Pancreas (tissue), 10 donors: Measurements from ENCODE around the gene RXFP4. TPM values are rescaled to one million over a fixed set of nuclear protein-coding genes. Genes with fewer than 3 reads are reported as not detected.

ENCODE experiments used
- ATAC-seq, 4 donors: fragments of 200-7000 bp; cut with Tn5 transposase; one replicate each; pipeline versions ENCODE4 v1.8.0 to v1.9.1; 2020; ENCODE audit warnings: mild to moderate bottlenecking in 4 of 4, moderate library complexity in 4 of 4
- DNase-seq, 6 donors: peaks; one replicate each; pipeline ENCODE4 v3.0.0-alpha.2; 2020
- FAIRE-seq: peaks from 2 replicates; lab custom pipeline; 2012; peaks lifted over from hg19 to GRCh38; lab: Jason Lieb, UNC
- H3K27ac ChIP-seq, 4 donors: fragments of 200-600 bp; sonication (generic); 1 replicate in 3 of 4; 2 replicates in 1 of 4; pipeline versions ENCODE4 v1.5.0 to v1.8.0; 2020
- H3K27me3 ChIP-seq, 4 donors: fragments of 200-600 bp; one replicate each; pipeline ENCODE4 v1.8.0; 2021
- H3K36me3 ChIP-seq, 3 donors: fragments of 200-600 bp; sonication (generic) in 1 of 3; one replicate each; pipeline versions ENCODE4 v1.5.0 to v1.8.0; 2020 to 2021
- H3K4me1 ChIP-seq, 3 donors: fragments of 200-600 bp; one replicate each; pipeline ENCODE4 v1.8.0; 2021
- H3K4me3 ChIP-seq, 4 donors: fragments of 200-600 bp; sonication (generic) in 2 of 4; one replicate each; pipeline versions ENCODE4 v1.5.0 to v1.8.0; 2020 to 2021
- H3K9me3 ChIP-seq, 4 donors: fragments of 200-600 bp; one replicate each; pipeline ENCODE4 v1.8.0; 2021
- WGBS, 2 donors: extraction: QIAGEN DNeasy Blood & Tissue Kit; methylation state at CpG; one replicate each; pipeline ENCODE4 v1.1.7; 2013; 5-methylcytosine and 5-hydroxymethylcytosine counted together
- intact Hi-C, 3 donors: fragments of 100-400 bp; cut with DNase I; formaldehyde crosslinking; loops; one replicate each; pipeline versions ENCODE4 v1.11.1 to v1.14.2; 2022
- microRNA-seq, 2 donors: library from miRNA; unstranded; fragments of <30 nt; microRNA quantifications; one replicate each; pipeline versions ENCODE4 to v1.1.0, GENCODE V29; 2019 to 2020
- polyA plus RNA-seq, 2 donors: library from polyadenylated mRNA; stranded (reverse); fragments of 200-250 nt; gene quantifications; one replicate each; pipeline ENCODE4 v1.2.3, GENCODE V29; 2013
- total RNA-seq, 6 donors: library from RNA; stranded (reverse); fragmentation: NEBNext Ultra II Directional in 4 of 6; extraction: Animal tissue kit (Norgen Biotek cat#: 25700) in 4 of 6; gene quantifications; one replicate each; pipeline versions ENCODE4 v1.2.1 to v1.2.4, GENCODE V29; 2021 to 2023
- TF ChIP-seq, protein P1 (sequence below), 4 donors: fragments of 200-600 bp; sonication (generic) in 3 of 4; IDR thresholded peaks; one replicate each; pipeline versions ENCODE4 v1.5.0 to v1.8.0; 2021; ENCODE audit warnings: antibody characterized with exemption in 4 of 4
- donor health status: healthy with polysubstance abuse.
- donor health status: DM: no; HTN: no; CAD: no; lungs with moderate emphysema.
- donor health status: DM: no; HTN: no; CAD: no.
- donor health status: control.
- donor health status: control.
- donor health status: Bipolar disorder and iron deficiency.
- donor health status: DM: yes; HTN: yes; CAD: no.
- donor health status: DM: no; HTN: no; CAD: no.
- donor health status: DM: no; HTN: no; CAD: no.
- donor health status: DM: yes; HTN: yes; CAD: no.

The RXFP4 gene
- total and polyA plus RNA-seq, 8 donors = 0.12 to 0.19 TPM; not detected in 6

DNA sequence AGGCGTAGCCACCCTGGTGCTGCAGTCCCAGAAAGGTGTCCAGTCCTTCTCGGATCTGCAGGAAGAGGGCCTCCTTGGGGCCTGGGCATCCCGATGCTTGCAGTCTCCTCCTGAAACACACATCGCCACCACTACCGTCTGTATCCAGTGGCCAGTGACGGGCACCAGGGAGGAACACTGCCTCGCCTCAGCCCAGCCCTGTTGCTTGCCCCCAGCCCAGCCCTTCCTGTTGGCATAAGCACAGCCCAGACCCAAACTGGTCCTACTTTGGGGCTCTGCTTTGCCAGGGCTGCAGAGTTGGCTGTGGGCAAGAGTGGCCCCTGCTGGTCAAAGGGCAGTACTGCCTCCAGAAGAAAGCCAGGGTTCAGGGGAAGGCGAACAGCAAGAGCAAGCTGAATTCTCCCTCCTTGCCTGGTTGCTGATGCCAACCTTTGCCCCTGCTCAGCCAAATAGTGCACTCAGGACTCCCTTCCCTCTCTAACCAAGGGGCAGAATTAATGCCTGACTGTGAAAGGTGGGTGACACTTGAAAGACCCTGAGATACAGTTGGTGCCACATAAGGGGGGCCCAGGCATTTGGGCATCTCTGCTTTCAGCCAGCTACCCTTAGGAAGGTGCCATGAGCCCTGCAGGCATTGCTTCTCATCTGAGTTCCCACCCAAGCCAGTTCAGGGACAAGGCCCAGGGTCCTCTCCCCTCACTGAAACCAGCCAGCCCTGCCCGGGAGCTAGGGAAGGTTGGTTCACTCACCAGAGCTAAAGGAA lies 48.0 kb downstream of the RXFP4 start:
- Histone ChIP-seq H3K4me3 (no peak overlapping the region), H3K27ac (peak overlapping the region in 1 of 4 donors; percentile 41), H3K9me3 (no peaks in the 10 kb centered on the region), H3K4me1 (no peaks in the 10 kb centered on the region), H3K36me3 (no peaks in the 10 kb centered on the region), H3K27me3 (no peaks in the 10 kb centered on the region)
- ATAC-seq (peak; percentile 86 to 98 (median 98)), DNase-seq (peak; percentile 45 to 84 (median 70)), FAIRE-seq (no peak)
- intact Hi-C loops = no loop called here
- WGBS, 2 donors = 33 to 37% methylated on average over 9 of the region's 9 CpGs
- TF ChIP-seq, protein P1, sequence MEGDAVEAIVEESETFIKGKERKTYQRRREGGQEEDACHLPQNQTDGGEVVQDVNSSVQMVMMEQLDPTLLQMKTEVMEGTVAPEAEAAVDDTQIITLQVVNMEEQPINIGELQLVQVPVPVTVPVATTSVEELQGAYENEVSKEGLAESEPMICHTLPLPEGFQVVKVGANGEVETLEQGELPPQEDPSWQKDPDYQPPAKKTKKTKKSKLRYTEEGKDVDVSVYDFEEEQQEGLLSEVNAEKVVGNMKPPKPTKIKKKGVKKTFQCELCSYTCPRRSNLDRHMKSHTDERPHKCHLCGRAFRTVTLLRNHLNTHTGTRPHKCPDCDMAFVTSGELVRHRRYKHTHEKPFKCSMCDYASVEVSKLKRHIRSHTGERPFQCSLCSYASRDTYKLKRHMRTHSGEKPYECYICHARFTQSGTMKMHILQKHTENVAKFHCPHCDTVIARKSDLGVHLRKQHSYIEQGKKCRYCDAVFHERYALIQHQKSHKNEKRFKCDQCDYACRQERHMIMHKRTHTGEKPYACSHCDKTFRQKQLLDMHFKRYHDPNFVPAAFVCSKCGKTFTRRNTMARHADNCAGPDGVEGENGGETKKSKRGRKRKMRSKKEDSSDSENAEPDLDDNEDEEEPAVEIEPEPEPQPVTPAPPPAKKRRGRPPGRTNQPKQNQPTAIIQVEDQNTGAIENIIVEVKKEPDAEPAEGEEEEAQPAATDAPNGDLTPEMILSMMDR (IDR thresholded peaks at IDR 0.05) = peak; percentile 86 to 97 (median 96)

DNA sequence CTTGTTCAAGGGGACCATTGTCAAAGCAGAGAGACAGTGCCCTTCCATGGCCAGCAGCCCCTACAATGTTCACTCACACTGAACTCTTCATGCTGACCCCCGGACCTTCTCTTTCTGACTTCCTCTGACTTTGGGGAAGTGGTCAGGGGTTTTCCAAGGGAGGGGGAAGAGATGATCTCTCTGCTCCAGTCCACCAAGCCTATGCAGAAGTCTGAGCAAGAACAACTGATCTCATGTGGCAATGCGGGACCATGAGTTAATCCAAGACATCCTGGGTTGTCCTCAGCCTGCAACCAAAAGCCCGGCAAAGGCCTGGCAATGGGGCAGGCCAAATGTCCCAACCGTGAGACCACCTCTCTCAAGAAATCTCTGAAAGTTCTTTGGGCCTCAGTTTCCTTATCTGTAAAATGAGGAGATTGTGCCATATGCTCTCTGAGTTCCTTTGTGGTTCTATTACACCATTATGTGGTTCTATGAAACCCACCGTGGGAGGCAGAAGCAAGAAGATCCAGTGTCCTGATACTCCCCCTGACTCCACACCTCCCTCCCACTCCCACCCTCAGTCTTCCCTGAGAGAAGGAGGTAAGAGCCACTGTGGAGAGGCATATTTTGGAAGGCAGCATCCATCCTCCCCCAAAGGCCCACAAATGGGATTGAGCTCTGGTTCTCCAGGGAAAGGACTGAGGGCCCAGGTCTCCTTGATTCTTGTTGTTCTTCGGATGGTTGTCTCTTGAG lies 48.7 kb downstream of the RXFP4 start:
- no peak for FAIRE-seq
- no peak overlapping the region for H3K4me3 ChIP-seq
- H3K36me3 ChIP-seq = no peaks in the 10 kb centered on the region
- ATAC-seq = peak in 2 of 4 donors; percentile 58 to 70
- 81 to 83% methylated on average over 6 of the region's 6 CpGs for WGBS, 2 donors
- no peaks in the 10 kb centered on the region for H3K27me3 ChIP-seq
- intact Hi-C loops = no loop called here
- H3K9me3 ChIP-seq = no peaks in the 10 kb centered on the region
- DNase-seq = peak in 1 of 6 donors; percentile 8
- H3K27ac ChIP-seq = peak overlapping the region in 1 of 4 donors; percentile 41
- TF ChIP-seq, protein P1 (IDR thresholded peaks at IDR 0.05) = no peak
- no peaks in the 10 kb centered on the region for H3K4me1 ChIP-seq

Small RNA genes within 50 kb of the gene (microRNA-seq; reads per million reads assigned to microRNA genes)
- 0 reads per million in 2 donors for gene MIR6738

Other genes with a start within 250 kb of the RXFP4 start
- 10 to 100 TPM; 18.5 to 30.5 (median 22.5) TPM for gene GON4L, start 84.4 kb upstream of the RXFP4 start, total RNA-seq
- gene GON4L, start 84.4 kb upstream of the RXFP4 start, polyA plus RNA-seq = 10 to 100 TPM; 31.2 to 32.3 TPM
- gene SYT11, start 82.1 kb upstream of the RXFP4 start, total RNA-seq = 1 to 10 TPM in 4 of 6 donors, under 1 TPM in 2; 0.83 to 5.1 (median 1.5) TPM
- gene SYT11, start 82.1 kb upstream of the RXFP4 start, polyA plus RNA-seq = 1 to 10 TPM in 1 of 2 donors, under 1 TPM in 1; 0.46 to 5.8 TPM
- gene RIT1, start 30.3 kb upstream of the RXFP4 start, total RNA-seq = 10 to 100 TPM in 3 of 6 donors, 1 to 10 TPM in 3; 5.7 to 15.1 (median 9.2) TPM
- gene RIT1, start 30.3 kb upstream of the RXFP4 start, polyA plus RNA-seq = 1 to 10 TPM; 4.2 to 7.7 TPM
- gene KHDC4, start 7.2 kb upstream of the RXFP4 start, total RNA-seq = 10 to 100 TPM; 11.9 to 24.3 (median 15.5) TPM
- gene KHDC4, start 7.2 kb upstream of the RXFP4 start, polyA plus RNA-seq = 10 to 100 TPM; 29.3 to 32.8 TPM
- 10 to 100 TPM; 10.3 to 39.0 (median 23.8) TPM for gene ARHGEF2, start 36.9 kb downstream of the RXFP4 start, total RNA-seq
- gene ARHGEF2, start 36.9 kb downstream of the RXFP4 start, polyA plus RNA-seq = 10 to 100 TPM; 17.8 to 20.2 TPM
- gene SSR2, start 79.3 kb downstream of the RXFP4 start, total RNA-seq = 100 to 1,000 TPM; 160 to 236 (median 202) TPM
- 100 to 1,000 TPM; 180 to 243 TPM for gene SSR2, start 79.3 kb downstream of the RXFP4 start, polyA plus RNA-seq
- 10 to 100 TPM; 14.1 to 28.2 (median 16.9) TPM for gene UBQLN4, start 112.2 kb downstream of the RXFP4 start, total RNA-seq
- 10 to 100 TPM; 18.6 to 24.4 TPM for gene UBQLN4, start 112.2 kb downstream of the RXFP4 start, polyA plus RNA-seq
- 10 to 100 TPM; 31.7 to 40.1 (median 32.1) TPM for gene LAMTOR2, start 113.1 kb downstream of the RXFP4 start, total RNA-seq
- 10 to 100 TPM; 59.4 to 60.1 TPM for gene LAMTOR2, start 113.1 kb downstream of the RXFP4 start, polyA plus RNA-seq
- 10 to 100 TPM; 29.0 to 51.1 (median 34.6) TPM for gene RAB25, start 119.5 kb downstream of the RXFP4 start, total RNA-seq
- 10 to 100 TPM; 56.3 to 81.6 TPM for gene RAB25, start 119.5 kb downstream of the RXFP4 start, polyA plus RNA-seq
- 1 to 10 TPM in 2 of 6 donors, under 1 TPM in 4; 0.12 to 3.1 (median 0.65) TPM for gene MEX3A, start 140.8 kb downstream of the RXFP4 start, total RNA-seq
- under 1 TPM; 0.19 to 0.76 TPM for gene MEX3A, start 140.8 kb downstream of the RXFP4 start, polyA plus RNA-seq
- gene LMNA, start 173.1 kb downstream of the RXFP4 start, total RNA-seq = 100 to 1,000 TPM in 3 of 6 donors, 10 to 100 TPM in 3; 59.4 to 119 (median 92.7) TPM
- 100 to 1,000 TPM in 1 of 2 donors, 10 to 100 TPM in 1; 96.7 to 111 TPM for gene LMNA, start 173.1 kb downstream of the RXFP4 start, polyA plus RNA-seq
- 1 to 10 TPM; 2.6 to 7.0 (median 4.5) TPM for gene SEMA4A, start 211.9 kb downstream of the RXFP4 start, total RNA-seq
- 1 to 10 TPM; 4.4 to 5.4 TPM for gene SEMA4A, start 211.9 kb downstream of the RXFP4 start, polyA plus RNA-seq